H1 (cell line): ENCODE data around the gene NR2C2AP.

ENCODE experiments used
- EGR1 ChIP-seq: IDR thresholded peaks from 2 replicates; pipeline ENCODE4 v1.6.1; 2011; ENCODE audit warnings: low read depth, low read length, borderline replicate concordance
- EP300 ChIP-seq, 2 experiments: IDR thresholded peaks; 1 replicate in 1 of 2; 2 replicates in 1 of 2; pipeline ENCODE4 v1.6.1; 2011 to 2012; ENCODE audit warnings: low read depth in 2 of 2, low read length in 2 of 2, mild to moderate bottlenecking in 2 of 2, borderline replicate concordance in 1 of 2, inconsistent platforms in 1 of 2, moderate library complexity in 1 of 2
- HDAC2 ChIP-seq, 2 experiments: fragments of 300-600 bp in 1 of 2; sonication (generic) in 1 of 2; IDR thresholded peaks; 2 replicates each; pipeline ENCODE4 v1.6.1; 2011 to 2012; ENCODE audit warnings: low read depth in 2 of 2, low read length in 2 of 2, mild to moderate bottlenecking in 2 of 2, moderate library complexity in 2 of 2, borderline replicate concordance in 1 of 2, inconsistent platforms in 1 of 2
- HDAC6 ChIP-seq: IDR thresholded peaks from one replicate; pipeline ENCODE4 v1.7.1; 2012; ENCODE audit warnings: low read depth, mild to moderate bottlenecking, inconsistent platforms, low read length, moderate library complexity
- JUND ChIP-seq: IDR thresholded peaks from 2 replicates; pipeline ENCODE4 v1.6.1; 2011; ENCODE audit warnings: mild to moderate bottlenecking, improper control_type of control experiment, low read length
- POLR2A ChIP-seq, 2 experiments: IDR thresholded peaks; 1 replicate in 1 of 2; 2 replicates in 1 of 2; pipeline ENCODE4 v1.6.1; 2011; ENCODE audit warnings: low read depth in 2 of 2, low read length in 2 of 2, mild to moderate bottlenecking in 2 of 2; ENCODE audit errors: control extremely low read depth in 1 of 2
- POLR2AphosphoS5 ChIP-seq: IDR thresholded peaks from 2 replicates; pipeline ENCODE4 v1.6.1; 2011; ENCODE audit warnings: low read depth, low read length
- RAD21 ChIP-seq, 2 experiments: IDR thresholded peaks in 1 of 2; conservative IDR thresholded peaks in 1 of 2; 2 replicates each; pipeline ENCODE4 v1.6.1; 2011; ENCODE audit warnings: low read depth in 2 of 2, low read length in 2 of 2, improper control_type of control experiment in 1 of 2, inconsistent platforms in 1 of 2, mild to moderate bottlenecking in 1 of 2, moderate library complexity in 1 of 2
- RNF2 ChIP-seq: fragments of 200-900, 300-1000 bp; sonication (generic); IDR thresholded peaks from 2 replicates; pipeline ENCODE4 v1.7.1; 2016; ENCODE audit warnings: borderline replicate concordance, low read depth, mild to moderate bottlenecking, antibody characterized with exemption, low read length; ENCODE audit not compliant: poor library complexity, severe bottlenecking; ENCODE audit errors: missing control alignments
- TAF1 ChIP-seq: IDR thresholded peaks from 2 replicates; pipeline ENCODE4 v1.6.1; 2011; ENCODE audit warnings: mild to moderate bottlenecking, low read depth, low read length
- TAF7 ChIP-seq: optimal IDR thresholded peaks from 2 replicates; pipeline ENCODE3; 2011; ENCODE audit warnings: low read depth, mild to moderate bottlenecking, inconsistent platforms, low read length, moderate library complexity, borderline replicate concordance
- TBP ChIP-seq: IDR thresholded peaks from 2 replicates; pipeline ENCODE4 v1.6.1; 2011; ENCODE audit warnings: low read depth, low read length, improper control_type of control experiment
- TF ChIP-seq, protein P1 (sequence below), 3 experiments: IDR thresholded peaks; 1 replicate in 2 of 3; 2 replicates in 1 of 3; pipeline versions ENCODE4 v1.5.1 to v1.6.1; 2011; ENCODE audit warnings: low read length in 3 of 3, mild to moderate bottlenecking in 3 of 3, inconsistent platforms in 2 of 3, low read depth in 1 of 3, moderate library complexity in 1 of 3; ENCODE audit not compliant: insufficient read depth in 1 of 3; ENCODE audit errors: control extremely low read depth in 1 of 3

DNA sequence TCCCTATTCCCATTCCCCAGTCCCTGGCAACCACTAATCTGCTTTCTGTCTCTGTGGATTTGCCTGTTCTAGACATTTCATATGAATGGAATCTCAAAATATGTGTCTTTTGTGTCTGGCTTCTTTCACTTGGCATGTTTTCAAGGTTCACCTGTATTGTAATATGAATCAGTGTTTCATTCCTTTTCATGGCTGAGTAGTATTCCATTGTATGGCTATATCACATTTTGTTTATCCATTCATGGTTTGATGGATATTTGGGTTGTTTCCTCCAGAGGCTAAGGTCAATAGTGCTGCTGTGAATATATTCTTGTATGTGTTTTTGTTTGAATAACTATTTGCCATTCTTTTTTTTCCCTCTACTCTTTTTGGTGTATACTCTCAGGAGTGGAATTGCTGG, 33.0 kb upstream of the NR2C2AP start:
- TF ChIP-seq, protein P1, sequence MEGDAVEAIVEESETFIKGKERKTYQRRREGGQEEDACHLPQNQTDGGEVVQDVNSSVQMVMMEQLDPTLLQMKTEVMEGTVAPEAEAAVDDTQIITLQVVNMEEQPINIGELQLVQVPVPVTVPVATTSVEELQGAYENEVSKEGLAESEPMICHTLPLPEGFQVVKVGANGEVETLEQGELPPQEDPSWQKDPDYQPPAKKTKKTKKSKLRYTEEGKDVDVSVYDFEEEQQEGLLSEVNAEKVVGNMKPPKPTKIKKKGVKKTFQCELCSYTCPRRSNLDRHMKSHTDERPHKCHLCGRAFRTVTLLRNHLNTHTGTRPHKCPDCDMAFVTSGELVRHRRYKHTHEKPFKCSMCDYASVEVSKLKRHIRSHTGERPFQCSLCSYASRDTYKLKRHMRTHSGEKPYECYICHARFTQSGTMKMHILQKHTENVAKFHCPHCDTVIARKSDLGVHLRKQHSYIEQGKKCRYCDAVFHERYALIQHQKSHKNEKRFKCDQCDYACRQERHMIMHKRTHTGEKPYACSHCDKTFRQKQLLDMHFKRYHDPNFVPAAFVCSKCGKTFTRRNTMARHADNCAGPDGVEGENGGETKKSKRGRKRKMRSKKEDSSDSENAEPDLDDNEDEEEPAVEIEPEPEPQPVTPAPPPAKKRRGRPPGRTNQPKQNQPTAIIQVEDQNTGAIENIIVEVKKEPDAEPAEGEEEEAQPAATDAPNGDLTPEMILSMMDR (IDR thresholded peaks at IDR 0.05; ENCODE audit: control extremely low read depth in 1 of 3, insufficient read depth in 1 of 3, low read depth in 1 of 3, low read length in 3 of 3), result no peak
- no peak for TF ChIP-seq POLR2A (IDR thresholded peaks at IDR 0.05; ENCODE audit: control extremely low read depth in 1 of 2, low read depth in 2 of 2, low read length in 2 of 2)
- no peak for TF ChIP-seq HDAC2 (IDR thresholded peaks at IDR 0.05; ENCODE audit: borderline replicate concordance in 1 of 2, low read depth in 2 of 2, low read length in 2 of 2)
- no peak for TF ChIP-seq POLR2AphosphoS5
- no peak for TF ChIP-seq TAF7
- TF ChIP-seq RAD21 (IDR thresholded peaks at IDR 0.05 in 1 of 2, conservative IDR thresholded peaks at IDR 0.05 in 1 of 2; ENCODE audit: low read depth in 2 of 2, low read length in 2 of 2), result no peak
- TF ChIP-seq EP300 (IDR thresholded peaks at IDR 0.05; ENCODE audit: borderline replicate concordance in 1 of 2, low read depth in 2 of 2, low read length in 2 of 2), result no peak
- TF ChIP-seq EGR1, result no peak
- TF ChIP-seq TAF1, result no peak
- TF ChIP-seq HDAC6, result no peak
- TF ChIP-seq RNF2, result no peak
- TF ChIP-seq TBP, result no peak
- TF ChIP-seq JUND, result no peak
